Measurements from ENCODE around the gene TOPORS.

Gene TOPORS

DNA sequence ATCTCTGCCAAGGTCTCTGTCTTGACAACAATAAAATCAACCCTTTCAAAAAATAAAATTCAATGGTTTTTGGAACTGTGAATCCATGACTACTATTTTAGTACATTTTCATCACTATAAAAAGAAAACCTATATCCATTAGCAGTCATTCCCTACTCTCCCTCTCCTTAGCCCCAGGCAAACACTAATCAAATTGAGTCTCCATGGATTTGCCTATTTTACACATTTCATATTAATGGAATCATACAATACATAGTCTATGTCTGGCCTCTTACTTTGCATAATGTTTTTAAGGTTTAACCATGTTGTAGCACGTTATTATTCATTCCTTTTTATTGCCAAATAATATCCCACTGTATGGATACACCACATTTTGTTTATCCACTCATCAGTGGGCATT, 50.5 kb downstream of the TOPORS start:
- no peak for DNase-seq

DNA sequence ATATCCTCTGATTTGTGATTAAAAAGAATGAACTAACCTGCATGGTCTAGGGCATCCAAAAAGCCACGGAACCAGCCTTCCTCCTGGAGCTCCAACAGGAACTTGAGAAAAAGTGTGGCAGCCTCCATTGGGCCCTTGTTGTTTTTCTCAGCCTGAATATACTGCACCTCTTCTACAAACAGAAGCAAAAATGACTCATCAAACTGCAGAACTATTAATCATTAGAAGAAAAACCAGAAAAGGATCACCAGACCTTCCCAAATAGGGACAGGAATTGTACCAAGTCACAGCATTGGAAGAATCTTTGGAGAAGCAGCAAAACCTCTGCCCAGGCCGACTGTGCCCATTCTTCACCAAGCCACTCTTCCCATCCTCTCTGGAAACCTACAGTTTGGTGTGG, 51.6 kb downstream of the TOPORS start:
- DNase-seq, result no peak

DNA sequence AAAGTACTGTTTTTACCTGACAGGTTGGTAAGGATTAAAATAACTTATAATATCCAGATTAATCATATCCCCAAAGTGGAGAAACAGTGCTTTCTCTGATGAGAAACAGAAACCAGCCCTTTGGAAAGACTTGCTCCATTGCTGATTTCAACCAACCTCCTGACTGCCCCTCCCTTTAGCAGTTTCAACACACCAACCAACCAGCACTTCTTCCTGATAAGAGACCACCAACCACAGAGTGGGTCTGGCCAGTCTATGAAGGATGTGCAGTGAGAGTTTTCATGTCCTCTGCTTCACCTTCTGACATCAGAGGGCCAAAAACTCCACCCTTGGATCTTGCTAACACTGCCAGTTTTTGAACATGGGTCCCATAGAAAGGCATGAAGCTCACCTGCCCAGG, 54.5 kb downstream of the TOPORS start:
- no peak for DNase-seq

DNA sequence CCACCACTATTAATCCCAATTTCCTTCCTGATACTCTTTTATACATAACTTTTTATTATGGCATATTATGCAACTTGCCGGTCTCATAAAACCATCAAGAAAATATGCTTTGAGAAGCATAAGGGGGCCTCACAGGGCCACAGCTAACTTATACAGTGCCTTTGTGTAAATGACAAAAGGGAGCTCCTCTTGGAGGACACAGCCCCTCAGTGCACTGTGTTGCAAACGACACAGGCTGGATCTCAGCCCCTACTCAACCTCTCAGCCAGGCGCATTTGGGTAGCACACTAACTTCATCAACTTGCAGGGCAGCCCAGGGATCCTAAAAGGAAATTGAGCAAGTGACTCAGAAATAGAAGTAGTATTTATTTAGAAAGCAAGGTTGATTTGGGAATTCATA, 61.8 kb downstream of the TOPORS start:
- no peak for DNase-seq

All from stimulated activated naive CD4-positive, alpha-beta T cell (primary cell).